NCI-H2196 (cell line): ENCODE data around the gene GRM1.
"Not testable (repeated sequence)": the region's sequence is repeated elsewhere in the genome, so short reads cannot be mapped to it uniquely, and the experiment has no call there.

Source experiments
- DNase-seq: peaks from one replicate; lab custom pipeline; 2025; ENCODE audit not compliant: unreplicated experiment; lab: John Stamatoyannopoulos, UW

The GRM1 gene

DNA sequence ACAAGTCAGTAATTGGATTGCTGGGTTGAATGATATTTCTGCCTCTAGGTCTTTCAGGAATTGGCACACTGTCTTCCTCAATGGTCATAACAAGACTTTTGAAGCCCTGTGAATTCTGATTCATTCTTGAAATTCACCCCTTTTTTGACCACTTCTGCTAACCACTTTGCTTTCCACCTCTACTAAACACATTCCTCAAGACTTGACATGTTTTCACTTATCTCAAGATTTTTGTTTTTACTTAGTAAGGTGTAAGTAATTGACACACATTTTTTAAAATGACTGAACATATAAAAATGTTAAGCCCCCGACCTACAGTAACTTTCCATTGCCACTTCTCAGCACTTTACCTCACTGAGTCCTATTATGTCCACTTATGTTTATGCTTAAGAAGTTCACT, 239.1 kb downstream of the GRM1 start:
- DNase-seq = no peak

- no peak for DNase-seq
These were observed 240.6 kb downstream of the GRM1 start for GRCh38 chr6:146269482-146269881.

DNA sequence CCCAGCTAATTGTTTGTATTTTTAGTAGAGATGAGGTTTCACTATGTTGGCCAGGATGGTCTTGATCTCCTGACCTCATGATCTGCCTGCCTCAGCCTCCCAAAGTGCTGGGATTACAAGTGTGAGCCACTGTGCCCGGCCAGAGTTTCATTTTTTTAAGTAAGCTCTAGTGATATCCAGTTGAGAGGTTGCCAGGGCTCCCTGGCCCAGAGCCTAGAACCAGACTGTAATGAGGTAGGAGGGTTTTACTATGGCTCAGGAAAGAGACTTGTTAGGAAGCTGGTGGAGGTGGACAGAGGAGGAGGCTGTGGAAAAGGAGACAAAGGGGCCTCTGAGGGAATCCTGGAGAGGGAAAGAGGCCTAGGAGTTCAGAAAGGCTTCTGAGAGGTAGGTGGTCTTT, 242.3 kb downstream of the GRM1 start:
- DNase-seq = not testable (repeated sequence)

DNA sequence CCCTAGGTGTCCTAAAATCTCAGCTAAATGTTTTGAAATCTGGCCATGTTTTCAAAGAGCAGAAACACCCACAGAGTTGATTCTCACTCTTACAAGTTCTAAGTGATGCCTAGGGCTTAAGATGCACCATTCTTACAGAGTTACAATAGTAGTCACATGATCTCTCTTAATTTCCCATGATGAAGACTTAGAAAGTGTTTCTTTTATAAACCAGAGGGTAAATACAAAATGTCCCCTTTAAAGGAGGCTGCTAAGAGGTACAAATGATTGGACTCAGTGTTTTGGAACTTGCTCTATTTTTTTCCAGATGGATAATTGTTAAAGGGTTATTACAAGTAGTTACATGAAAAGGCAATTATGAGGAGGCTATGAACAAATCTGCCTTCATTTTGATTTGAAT, 244.6 kb downstream of the GRM1 start:
- DNase-seq = no peak

DNA sequence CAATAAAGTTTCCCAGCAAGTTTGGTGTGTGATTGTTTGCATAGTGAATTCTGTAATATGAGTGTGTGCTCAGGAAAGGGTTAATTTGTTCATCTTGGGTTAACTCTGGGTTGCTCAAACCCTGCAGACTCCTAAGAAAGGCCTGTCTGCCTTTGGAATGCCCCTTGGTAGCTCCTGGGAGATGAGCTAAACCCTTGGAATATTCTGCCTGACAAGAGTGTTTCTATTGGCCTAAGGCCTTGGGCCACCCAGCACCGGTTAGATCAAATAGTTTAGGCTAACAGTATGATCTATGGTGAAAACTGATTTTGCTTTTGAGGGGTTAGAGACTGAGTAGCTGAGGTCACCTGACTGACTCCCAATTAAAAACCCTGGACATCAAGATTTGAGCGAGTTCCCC, 248.3 kb downstream of the GRM1 start:
- DNase-seq = no peak

GRCh38 chr6:146281651-146282362, 252.9 kb downstream of the GRM1 start:
- no peak for DNase-seq

GRCh38 chr6:146282837-146283236, 254.0 kb downstream of the GRM1 start:
- DNase-seq = no peak

GRCh38 chr6:146284311-146284710, 255.4 kb downstream of the GRM1 start:
- DNase-seq = no peak

DNA sequence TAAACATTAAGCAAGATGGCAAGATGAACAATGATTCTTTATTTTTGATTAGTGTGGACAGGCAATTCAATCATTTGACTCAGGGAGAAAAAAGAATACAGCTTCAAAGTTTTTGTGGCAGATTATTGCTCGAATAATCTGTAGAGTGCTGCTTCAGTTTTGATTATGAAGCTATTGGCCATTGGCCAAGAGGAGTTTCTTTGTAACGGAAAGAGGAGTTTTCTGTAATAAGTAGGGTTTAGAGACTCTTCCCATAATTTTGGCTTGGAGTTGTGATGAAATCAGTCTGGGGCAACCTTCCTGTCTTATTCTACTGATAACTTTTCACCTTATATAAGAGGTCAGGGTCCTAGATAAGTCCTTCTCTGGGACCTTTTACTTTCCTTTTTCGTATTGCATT, 258.1 kb downstream of the GRM1 start:
- no peak for DNase-seq

GRCh38 chr6:146287691-146288369, 259.0 kb downstream of the GRM1 start:
- DNase-seq = no peak

- DNase-seq = no peak
These were observed 261.1 kb downstream of the GRM1 start for GRCh38 chr6:146289816-146290588.

GRCh38 chr6:146290589-146290901, 261.7 kb downstream of the GRM1 start:
- DNase-seq = no peak

DNA sequence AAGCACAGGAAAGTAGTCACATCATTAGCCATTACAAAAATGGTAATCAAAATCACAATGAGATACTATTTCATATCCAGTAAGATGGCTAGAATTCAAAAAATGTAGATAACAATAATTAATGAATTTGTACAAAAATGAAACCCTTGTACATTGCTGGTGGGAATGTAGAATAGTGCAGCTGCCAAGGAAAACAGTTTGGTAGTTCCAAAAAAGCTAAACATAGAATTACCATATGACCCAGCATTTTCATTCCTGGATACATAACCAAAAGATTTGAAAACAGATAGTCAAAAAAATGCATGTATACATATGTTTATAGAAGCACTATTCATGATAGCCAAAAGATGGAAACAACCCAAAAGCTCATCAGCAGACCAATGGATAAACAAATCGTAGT, 263.6 kb downstream of the GRM1 start:
- DNase-seq = no peak

DNA sequence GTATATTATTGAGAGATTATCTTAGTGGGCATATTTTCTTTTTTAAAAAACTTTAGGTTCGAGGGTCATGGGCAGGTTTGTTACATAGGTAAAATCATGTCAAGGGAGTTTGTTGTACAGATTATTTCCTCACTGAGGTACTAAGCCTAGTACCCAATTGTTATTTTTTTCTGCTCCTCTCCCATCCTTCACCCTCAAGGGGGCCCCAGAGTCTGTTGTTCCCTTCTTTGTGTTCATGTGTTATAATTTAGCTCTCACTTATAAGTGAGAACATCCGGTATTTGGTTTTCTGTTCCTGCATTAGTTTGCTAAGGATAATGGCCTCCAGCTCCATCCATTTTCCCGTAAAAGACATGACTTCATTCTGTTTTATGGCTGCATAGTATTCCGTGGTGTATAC, 266.8 kb downstream of the GRM1 start:
- DNase-seq = no peak

GRCh38 chr6:146297815-146298214, 269.0 kb downstream of the GRM1 start:
- DNase-seq = no peak

DNA sequence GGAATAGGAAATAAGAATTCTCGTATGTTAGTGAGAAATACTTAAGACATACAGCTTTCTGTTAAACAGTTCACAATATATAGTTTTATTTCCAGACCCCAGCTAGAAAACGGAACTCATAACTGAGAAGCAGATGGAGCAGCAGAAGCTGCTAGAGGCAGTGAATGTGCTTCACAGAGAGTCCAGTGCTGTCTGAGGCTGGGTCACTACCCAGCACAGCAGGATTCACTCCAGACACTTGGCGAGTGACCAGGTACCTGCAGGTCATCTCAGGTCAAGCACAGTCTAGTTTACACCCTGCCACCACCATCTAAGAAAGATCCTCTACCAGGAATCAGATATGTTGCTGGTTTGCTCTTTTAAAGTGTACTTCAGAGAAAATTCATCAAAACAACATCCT, 271.7 kb downstream of the GRM1 start:
- no peak for DNase-seq

DNA sequence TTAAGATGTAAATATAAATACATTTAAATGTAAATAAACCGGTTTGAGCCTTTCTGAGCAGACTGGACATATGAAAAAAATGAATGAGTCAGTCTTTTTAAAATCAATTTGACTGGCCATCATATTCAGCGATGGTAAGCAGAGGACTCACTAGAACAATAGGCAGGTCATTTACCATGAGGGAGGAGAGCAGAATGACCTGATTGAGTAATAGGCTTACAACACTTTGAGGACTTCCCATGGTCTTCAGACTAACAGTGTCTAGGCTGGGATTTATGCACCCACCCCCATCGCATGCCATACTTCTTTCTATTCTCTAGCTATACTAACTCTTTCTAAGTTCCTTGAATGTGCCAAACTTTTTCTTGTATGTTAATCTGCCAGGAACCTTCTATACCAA, 272.9 kb downstream of the GRM1 start:
- DNase-seq = no peak

GRCh38 chr6:146302994-146303393, 274.1 kb downstream of the GRM1 start:
- DNase-seq = no peak

DNA sequence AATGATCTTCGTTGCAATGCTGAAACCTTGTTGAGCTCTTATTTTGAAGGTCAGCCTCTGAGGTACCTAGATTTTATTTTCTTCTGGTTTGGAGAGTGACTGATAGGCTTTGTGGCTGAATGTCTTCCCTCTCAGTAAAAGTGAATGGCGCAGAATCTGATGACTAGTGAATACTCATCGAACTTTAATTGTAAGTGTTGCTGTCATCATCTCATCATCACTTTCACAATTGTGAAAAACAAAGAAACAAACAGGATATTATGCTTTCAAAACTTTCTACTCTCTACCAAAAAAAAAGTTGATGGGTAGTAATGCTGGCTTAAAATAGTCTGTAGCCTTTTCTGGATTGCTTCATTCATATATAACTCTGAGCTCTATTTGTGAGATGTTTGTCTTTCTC, 275.3 kb downstream of the GRM1 start:
- no peak for DNase-seq

- DNase-seq = no peak
These were observed 276.2 kb downstream of the GRM1 start for GRCh38 chr6:146305092-146305491.

- no peak for DNase-seq
These were observed 277.1 kb downstream of the GRM1 start for GRCh38 chr6:146305951-146306350.

- DNase-seq = no peak
These were observed 281.8 kb downstream of the GRM1 start for GRCh38 chr6:146310628-146311027.
